GM20431 (cell line): ENCODE measurements around the gene PLEKHG1.

Source experiments
- in situ Hi-C: fragments of 300-500 bp; cut with MseI, MboI; formaldehyde crosslinking; loops from one replicate; pipeline ENCODE4 v1.15.0; 2020; ENCODE audit warnings: low sequenced_read_pairs; ENCODE audit not compliant: unreplicated experiment

The PLEKHG1 gene

DNA sequence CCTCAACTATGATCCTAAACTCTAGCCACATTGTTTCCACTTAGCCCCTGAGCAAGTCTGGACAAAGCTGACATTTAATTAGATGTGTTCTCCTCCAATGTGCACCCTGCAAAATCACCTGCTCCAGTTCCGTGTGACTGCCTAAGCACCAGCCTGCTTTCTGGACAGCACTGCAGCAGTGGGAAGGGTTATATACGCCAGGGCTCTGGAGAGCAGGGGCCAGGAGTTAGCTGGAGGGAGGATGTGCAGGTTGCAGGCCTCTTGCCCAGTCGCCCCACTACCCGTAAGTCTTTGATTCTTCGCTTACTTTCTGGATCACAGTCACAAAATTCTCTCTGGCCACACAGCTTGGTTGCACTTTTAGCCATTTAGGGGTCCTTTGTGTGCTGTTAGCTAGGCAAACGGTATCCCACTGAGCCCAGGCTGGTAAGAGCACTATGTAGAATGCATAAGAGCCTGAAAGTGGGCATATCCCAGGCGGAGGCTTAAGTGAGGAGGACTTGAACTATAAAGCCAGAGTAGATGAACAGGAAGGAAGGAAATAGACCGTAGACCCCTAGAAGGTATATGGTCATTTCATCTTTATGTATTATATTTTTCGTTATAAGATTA lies 10.7 kb upstream of the PLEKHG1 start:
- in situ Hi-C loops = no loop called here

DNA sequence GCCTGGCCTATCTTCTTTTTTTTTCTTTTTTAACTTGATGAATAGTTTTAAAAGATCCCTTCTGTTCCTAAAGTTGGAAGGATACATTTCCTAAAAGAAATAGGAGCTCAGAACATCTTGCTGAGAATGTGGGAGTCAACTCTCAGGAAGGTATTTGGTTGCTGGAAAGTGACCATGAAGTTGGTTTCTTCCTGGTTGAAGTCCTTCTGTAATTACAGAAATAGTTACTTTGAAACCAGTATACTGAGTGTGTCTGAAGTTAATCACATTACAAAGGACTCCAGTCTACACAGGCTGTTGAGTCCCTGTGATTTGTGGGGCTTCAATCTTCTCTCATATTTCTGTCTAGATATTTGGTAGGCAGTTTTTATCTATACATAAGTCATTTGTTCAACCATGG lies 9.8 kb upstream of the PLEKHG1 start:
- in situ Hi-C loops = no loop called here

DNA sequence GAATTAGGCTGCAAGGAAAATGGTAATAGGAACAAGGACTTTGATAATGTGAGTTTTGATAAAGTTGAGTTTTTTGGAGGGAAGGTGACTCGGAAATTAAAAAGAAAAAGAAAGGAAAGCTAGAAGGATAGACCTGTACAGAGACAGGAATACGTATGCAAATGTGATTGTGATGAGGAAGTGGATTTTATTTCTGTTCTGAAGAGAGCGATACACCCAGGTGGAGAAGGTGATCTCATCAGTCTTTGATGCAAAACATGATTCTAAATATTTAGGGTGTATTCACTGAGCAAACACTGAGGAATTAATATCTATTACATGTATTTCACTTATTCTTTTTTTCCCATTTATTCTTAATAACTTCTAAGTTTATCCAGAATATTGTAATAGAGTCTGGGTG lies 9.2 kb upstream of the PLEKHG1 start:
- in situ Hi-C loops = no loop called here

DNA sequence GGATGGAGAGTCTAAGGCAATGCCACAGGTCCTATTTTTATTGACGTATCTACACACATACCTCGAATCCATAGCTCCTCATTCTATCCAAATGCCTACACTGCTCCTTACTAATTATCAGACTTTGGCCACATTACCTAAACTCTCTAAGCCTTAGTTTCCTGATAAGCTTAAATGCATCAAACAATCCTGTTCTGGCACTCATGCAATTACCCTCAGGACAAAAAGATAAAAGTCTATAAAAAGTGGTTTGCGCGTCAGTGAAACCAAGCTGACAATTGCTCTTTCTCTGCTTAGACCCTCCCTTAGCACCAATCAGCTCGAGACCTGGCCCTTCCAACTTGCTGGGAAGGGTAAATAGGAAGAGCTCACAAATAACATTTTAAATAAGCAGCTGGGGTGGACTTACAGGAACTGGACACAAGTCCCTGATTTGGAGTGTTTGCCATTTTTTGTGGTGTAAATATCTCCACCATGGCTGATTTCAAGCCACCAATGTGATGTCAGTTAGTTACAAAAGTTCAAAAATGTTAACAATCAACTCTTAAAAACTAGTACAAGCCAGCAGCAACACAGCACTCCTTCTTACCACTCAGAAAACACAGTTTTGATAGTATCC lies 7.2 kb upstream of the PLEKHG1 start:
- in situ Hi-C loops = no loop called here

DNA sequence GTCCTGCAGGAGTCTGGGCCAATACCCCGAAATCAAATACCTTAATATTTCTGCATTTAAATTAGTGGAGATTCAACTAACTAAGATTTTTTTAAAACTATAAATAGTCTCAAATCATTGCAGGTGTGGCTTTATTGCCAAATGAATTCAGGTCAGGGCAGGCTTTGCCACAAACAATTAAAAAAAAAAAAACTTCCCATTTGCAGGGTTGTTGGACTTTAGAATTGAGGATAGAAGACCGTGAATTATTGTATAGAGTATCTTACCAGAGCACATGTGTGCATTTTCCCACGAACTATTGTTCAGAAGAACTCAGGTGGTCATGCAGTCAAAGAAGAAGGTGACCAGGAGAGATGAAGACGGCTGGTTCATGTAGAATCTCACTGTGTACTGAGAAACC lies 6.6 kb upstream of the PLEKHG1 start:
- in situ Hi-C loops = no loop called here

DNA sequence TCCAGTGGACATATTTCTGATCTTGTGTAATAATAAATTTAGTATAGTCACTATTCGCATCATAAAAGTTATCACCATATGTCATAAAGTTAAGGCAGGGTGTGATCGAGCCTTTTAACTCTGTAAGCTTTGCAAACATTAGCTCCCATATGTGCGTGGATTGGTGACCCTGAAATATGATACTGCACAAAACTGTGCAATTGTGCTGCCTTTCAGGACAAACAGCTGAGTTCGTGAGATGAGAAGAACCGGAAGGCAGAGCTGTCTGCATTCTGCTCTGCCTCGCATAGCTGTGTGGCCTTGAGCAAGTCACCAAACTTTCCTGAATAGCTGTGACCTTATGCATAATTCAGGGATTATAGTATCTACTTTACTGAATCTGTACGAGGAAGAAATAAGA lies 3.2 kb upstream of the PLEKHG1 start:
- in situ Hi-C loops = no loop called here

DNA sequence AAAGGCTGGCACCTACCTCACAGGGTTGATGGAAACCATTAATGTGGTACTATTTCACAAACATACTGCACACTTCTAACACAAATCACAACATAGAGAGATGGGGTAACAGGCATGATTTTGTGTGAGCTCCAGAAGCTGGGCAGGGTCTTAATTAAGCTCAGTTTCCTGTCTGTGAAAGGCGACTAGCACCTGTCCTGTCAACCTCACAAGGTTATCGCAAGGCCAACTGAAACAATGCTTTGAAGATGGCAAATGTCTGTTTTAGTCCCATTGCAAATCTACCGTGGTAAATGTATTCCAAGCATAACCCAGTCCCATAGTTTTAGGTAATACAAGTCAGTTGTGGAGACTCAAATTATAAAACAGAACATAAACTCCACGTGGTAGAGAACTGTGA lies 1.3 kb upstream of the PLEKHG1 start:
- in situ Hi-C loops = no loop called here

DNA sequence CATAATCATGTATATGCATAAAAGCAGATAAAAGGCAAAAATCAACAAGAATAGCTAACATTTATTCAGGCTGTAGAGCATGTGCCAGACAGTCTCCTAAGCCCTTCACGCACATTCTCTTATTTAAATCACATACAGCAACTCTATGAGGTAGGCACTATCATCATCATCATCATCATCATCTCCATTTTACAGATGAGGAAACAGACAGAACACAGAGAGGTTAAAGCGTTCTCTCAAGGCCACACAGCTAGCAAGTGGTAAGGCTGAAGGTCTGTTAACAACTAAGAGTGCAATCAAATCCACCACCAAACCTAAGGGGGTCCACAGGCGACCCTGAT lies 857 bp upstream of the PLEKHG1 start:
- in situ Hi-C loops = no loop called here

DNA sequence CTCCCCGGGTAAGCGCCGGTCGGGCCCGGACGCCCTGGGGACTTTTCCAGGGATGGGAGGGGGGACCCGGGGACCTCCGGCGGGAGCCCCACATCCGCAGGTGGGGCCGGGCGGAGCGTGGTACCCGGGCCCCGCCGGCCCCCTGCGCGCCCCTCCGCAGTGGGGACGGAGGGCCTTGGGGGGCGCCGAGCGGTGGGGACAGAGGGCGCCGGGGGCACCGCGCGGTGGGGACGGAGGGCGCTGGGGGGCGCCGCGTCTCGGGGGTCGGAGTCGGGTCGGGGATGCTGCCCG lies 270 bp downstream of the PLEKHG1 start:
- in situ Hi-C loops = no loop called here

DNA sequence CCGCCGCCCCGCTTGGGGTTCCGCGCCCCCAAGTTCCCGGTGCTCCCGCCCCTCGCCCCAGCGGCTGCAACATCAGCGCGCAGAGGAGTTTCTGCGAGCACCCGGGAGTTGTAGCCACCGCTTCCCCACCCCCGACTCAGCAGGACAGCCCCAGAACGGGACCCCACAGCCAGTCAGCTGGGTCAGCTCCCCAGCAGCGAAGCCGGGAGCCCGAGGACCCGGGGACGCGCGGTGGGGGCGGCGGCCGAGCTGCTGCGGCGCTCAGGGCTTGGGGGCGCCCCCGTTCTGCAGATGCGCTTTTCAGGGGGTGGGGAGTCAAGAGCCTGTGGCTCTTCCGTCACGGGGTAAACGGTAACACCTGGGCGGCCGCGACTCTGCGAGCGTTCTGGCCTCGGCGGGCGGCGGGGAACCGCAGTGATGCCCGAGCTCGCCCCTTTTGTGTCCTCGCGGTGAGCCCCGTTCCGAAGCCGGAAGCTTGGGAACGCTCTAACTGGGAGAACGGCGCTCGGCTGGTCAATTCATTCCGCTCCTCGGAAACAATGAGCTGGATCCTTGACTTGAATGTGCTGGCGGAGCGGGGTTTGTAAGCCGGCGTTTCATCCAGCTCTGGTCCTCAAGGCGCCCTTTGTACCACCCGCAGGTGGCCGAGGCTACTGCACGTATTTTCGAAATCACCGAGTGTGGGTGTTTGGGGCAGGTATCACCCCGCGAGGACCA lies 774 bp downstream of the PLEKHG1 start:
- in situ Hi-C loops = no loop called here

DNA sequence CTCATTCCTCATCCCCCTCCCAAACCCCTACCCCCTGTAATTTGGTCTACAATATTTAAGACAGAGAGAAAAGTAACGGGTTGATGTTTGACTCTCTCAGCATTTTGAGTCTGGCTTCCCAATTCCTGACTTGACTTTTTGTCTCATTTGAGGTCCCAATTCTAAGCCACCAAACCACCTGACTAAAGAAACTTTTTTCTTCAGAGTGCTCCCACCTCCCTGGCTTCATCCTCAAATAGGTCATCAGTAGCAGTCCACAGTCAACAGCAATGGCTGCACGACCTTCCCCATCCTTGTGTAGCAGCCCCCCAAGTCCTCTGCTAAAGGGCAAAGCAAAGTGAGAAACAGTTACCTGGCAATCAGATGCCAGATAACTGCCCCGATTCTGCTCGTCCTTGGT lies 1.8 kb downstream of the PLEKHG1 start:
- in situ Hi-C loops = no loop called here

DNA sequence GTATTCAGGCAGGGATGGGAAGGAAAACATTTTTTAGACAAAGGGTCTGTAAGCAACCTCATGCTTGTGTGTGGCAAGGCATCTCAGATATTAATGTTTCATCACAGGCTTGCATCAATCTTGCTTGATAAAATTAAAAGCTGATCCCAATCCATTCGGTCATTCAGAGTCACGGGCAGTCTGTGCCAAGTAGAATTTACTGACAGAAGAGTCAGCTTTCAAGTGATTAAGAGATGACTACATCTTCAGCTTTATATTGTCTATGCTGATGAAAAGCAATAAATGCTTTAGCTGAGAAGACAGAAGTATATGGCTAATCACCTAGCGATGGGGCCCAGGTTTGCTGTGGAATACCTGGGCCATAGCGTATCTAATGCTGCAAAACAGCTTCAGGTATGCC lies 3.5 kb downstream of the PLEKHG1 start:
- in situ Hi-C loops = no loop called here

DNA sequence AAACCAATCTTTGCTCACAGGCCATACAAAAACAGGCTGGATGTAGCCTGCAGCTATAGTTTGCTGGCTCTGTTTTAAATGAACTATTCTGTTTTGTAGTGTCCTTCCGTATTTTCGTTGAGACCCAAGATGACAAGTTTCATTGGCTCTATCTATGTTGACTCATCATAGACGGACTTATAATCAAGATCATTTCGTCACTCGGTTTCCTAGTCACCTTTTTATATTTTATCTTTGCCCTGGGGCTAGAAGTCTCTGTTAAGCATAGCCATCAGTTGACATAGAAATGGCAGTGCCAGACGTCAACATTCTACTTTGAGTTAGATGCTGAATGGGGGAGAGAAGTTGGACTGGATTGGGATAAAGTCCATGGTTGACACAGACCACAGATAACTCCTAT lies 4.8 kb downstream of the PLEKHG1 start:
- in situ Hi-C loops = no loop called here

DNA sequence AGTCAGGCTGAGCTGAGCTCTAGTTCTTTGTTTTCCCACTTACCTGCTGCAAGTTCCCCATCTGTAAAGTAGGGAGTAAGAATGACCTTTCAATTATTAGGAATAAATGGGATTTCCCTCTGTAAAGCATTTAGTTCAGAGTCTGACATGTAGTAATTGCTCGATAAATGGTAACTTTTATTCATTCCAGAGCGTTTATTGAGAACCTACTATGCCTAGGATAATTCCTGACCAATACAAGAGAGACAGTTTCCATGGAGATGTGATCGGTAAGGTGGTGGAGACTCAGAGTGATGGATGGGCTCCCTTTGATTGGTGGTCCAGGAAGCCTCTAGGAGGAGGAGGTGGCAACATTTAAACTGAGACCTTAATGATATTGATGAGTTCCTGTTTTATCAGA lies 5.6 kb downstream of the PLEKHG1 start:
- in situ Hi-C loops = no loop called here

DNA sequence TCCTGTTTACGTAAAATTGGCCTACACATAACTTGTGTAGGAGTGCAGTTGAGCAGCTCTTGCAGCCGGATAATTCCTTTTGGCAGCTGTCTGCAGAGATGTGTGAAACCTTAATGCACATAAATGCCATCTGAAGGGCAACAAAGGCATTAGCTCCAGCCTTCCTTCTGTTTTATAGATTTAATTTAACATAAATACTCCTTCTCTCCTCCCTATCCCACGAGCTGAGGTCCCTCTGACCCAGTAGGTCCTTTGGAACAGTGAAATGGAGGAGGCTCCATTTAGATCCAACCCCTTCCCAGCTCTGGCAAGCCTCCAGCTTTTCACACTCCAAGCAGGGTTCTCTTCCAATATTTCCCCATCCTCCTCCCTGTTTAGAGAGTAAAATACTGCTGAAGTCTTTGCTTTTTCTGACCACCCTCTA lies 6.5 kb downstream of the PLEKHG1 start:
- in situ Hi-C loops = no loop called here

DNA sequence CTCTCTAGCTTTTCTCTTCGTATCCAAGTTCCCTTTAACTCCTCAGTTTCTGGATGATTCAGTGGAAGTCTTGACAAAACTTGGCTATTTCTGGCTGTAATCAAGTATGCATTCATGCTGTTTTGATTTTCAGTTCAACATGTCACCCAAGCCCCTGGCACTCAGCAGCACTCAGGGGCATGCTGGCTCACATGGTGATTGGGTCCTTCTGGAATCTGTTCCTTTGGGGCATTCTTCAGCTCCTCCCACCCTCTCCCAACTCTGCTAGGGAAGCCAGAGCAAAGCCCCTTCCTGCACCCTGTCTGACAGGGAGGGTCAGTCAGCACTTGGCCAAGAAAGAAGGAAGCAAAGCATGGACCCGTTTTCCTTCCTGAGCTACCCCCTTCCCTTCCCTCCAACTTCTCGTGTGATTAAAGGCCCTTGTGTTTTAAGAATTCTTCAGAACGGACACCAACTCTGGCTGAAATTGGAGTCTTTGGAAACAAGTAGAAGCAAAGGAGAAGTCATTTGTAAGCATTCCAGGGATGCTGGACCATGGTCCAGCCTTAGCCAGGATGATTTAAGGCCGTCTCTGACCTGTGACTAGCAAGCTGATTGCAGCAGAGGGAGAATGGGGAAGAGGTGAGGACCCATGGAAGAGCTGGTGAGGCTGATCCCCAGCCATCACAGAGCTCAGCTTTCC lies 7.1 kb downstream of the PLEKHG1 start:
- in situ Hi-C loops = no loop called here

DNA sequence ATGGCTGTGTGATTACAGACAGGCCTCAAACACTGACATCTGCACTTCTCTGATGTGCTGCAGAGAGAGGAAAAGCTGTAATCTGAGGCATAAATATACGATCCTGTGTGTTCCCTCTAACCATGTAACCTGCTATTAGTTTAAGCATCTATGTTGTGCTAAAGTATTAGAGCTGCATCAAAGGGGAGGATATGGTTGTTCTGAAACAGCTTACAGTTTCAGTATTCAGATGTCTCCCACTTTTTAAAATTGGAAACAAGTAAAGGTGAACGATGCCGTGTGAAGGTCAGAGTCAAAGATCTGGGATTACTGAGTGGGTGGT lies 7.6 kb downstream of the PLEKHG1 start:
- in situ Hi-C loops = no loop called here

DNA sequence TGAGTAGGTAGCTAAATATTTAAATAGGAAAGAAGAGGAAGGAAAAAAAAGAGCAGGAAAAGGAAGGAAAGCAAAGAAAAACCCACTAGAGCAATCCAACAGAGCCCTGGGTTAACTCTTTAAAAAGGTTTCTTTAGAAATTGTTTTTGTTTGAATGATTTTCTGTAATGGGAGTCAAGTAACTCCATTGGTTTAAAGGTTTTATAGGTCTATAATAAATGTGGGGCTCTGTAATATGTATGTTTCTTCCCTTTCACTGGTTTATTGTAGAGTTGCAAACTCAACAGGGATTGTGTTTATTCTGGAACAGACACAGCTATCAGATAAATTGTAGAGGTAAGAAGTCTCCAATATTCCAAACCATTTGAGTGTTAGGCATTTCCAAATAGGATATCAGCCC lies 10.9 kb downstream of the PLEKHG1 start:
- in situ Hi-C loops = no loop called here

DNA sequence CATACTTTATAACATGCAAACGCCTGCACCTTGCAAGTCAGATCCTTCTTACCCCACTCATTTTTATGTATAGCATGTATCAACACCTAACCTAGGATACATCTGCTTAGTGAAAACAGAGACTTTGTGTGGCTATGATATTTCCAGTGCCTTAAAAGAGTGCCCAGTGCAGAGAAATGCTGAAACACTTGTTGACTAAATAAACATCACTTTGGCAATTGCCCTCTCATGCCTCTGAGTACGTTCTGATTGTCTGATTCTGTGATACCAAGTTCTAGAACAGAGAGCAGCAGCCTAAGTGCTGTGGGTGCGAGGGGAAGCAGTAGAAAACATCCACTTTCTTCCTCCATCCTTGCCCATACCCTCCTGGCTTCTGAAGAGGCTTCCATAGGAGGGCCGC lies 13.6 kb downstream of the PLEKHG1 start:
- in situ Hi-C loops = no loop called here

DNA sequence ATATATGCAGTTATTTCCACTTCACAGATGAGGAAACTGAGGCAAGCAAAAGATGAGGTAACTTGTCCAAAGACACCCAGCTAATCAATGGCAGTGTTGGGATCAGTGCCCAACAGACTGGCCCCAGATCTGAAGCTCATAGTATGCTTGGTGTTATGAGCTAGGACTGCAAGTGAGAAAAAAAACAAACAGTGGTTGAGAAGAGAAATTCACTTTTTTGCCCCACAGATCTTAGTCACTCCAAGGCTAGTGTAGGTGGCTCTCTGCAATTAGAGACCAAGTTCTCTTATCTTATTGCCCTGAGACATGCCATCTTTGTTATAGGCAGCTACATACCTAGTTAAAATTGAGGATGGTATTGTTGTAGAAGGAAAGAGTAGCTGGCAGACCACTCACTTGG lies 16.3 kb downstream of the PLEKHG1 start:
- in situ Hi-C loops = no loop called here

DNA sequence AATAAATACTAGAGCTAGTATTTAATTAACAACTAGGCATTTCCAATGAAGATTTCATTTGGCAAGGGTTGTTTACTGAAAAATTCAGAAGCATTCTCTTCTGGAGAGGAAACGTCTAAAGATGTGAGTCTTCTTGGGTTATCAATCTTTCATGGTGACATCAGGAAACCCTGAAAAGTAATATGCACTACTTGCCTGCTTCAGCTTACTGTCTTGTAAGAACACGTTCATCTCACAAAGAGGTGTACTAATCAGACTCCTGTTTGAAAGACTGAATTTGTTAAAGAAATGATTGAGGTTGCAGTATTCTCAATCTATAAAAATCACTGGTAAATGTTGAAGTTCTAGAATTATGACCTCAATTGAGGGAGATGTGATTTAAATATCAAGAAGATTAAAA lies 16.9 kb downstream of the PLEKHG1 start:
- in situ Hi-C loops = no loop called here

DNA sequence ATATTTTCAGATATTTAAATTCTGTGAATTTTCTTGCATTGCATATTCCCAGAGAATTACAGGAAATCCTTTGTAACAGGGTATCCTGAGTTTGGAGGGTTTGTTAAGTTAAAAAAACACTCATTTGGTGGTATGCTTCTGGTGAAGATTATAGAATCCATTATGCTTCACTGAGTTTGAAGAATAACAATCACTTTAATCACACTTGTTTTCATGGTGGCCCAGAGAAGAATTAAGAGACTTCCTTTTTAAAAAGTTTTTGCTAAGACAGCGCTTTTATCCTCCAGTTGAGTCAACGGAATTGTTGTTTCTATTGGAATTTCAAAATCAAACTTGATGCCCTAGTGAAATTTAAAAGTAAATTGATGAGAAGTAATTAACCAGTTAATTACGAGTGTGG lies 17.4 kb downstream of the PLEKHG1 start:
- in situ Hi-C loops = no loop called here
